SK-N-SH treated with all-trans-retinoic acid at 6 μM for 48 hours (cell line): Measurements from ENCODE around the gene B3GALT6.

ENCODE experiments used
- ARNTL ChIP-seq: fragments of 450-650 bp; formaldehyde crosslinking; IDR thresholded peaks from 2 replicates; pipeline ENCODE4 v1.5.0; 2020; ENCODE audit warnings: low read depth, mild to moderate bottlenecking, moderate library complexity, borderline replicate concordance
- CREB5 ChIP-seq: fragments of 250-450 bp; sonication (Bioruptor Pico); IDR thresholded peaks from 2 replicates; pipeline ENCODE4 v1.5.1; 2020; ENCODE audit warnings: low read depth, mild to moderate bottlenecking, moderate library complexity
- ISL1 ChIP-seq: fragments of 250-450 bp; sonication (Bioruptor Pico); IDR thresholded peaks from 2 replicates; pipeline ENCODE4 v2.1.2; 2022; ENCODE audit warnings: mild to moderate bottlenecking, moderate library complexity
- RARB ChIP-seq: fragments of 250-450 bp; sonication (Bioruptor Pico); IDR thresholded peaks from 2 replicates; pipeline ENCODE4 v1.8.0; 2021; ENCODE audit warnings: mild to moderate bottlenecking, moderate library complexity
- SNAI2 ChIP-seq: fragments of 250-450 bp; sonication (Bioruptor Pico); IDR thresholded peaks from 2 replicates; pipeline ENCODE4 v1.5.0; 2020; ENCODE audit warnings: mild to moderate bottlenecking, moderate library complexity
- TCF4 ChIP-seq: fragments of 250-450 bp; sonication (Bioruptor Pico); IDR thresholded peaks from 2 replicates; pipeline ENCODE4 v1.8.0; 2021; ENCODE audit warnings: mild to moderate bottlenecking, moderate library complexity, borderline replicate concordance
- TOX ChIP-seq: fragments of 250-450 bp; sonication (Bioruptor Pico); IDR thresholded peaks from 2 replicates; pipeline ENCODE4 v1.8.0; 2021; ENCODE audit warnings: mild to moderate bottlenecking, moderate library complexity, borderline replicate concordance
- ZFP30 ChIP-seq: fragments of 450-650 bp; formaldehyde crosslinking; IDR thresholded peaks from 2 replicates; pipeline ENCODE4 v1.5.0; 2022; ENCODE audit warnings: mild to moderate bottlenecking, moderate library complexity

DNA sequence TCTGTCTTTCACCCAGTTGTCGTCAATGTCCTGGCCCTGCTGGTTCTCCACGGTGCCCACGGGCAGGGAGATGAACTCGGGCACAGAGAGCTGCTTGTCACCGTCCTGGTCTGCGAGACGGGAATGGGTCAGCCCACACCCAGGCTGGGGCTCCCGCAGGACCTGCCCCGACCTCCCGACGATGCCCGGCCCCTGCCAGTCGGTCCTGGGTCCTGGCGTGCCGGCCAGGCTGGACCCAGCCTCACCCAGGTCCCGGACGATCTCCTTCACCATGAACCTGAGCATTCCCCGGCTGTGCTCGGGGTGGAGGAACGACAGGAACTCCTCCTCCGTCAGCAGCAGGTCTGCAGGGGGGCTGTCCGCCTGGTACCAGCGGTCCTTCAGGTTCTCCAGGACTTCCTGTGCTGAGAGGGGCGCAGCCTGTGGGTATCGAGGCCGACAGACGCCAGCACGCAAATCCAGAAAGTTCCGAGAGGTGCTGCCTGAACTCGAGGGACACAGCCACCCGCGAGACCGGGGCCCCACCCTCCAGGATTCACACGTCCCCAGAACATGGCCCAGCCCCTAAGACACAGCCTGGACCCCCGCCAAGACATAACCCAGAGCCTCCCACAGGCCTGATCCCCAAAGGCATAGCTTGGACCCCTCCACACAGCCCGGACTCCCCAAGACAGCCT, 13.4 kb upstream of the B3GALT6 start:
- TF ChIP-seq RARB (CRISPR knock-in tag) (no peak), ARNTL (CRISPR knock-in tag) (no peak), TOX (CRISPR knock-in tag) (no peak), CREB5 (CRISPR knock-in tag) (no peak), TCF4 (CRISPR knock-in tag) (no peak), SNAI2 (CRISPR knock-in tag) (no peak), ZFP30 (CRISPR knock-in tag) (no peak), ISL1 (CRISPR knock-in tag) (no peak)
